H1 (cell line): ENCODE data around the gene LAPTM4A. TPM values are rescaled to one million over a fixed set of nuclear protein-coding genes. Genes with fewer than 3 reads are reported as not detected.

Source experiments
- ASH2L ChIP-seq: fragments of 200-600, 300-600 bp; sonication (generic); IDR thresholded peaks from one replicate; pipeline ENCODE4 v1.7.1; 2017; ENCODE audit warnings: low read length
- ATF2 ChIP-seq: IDR thresholded peaks from 2 replicates; pipeline ENCODE4 v1.6.1; 2012; ENCODE audit warnings: low read length, inconsistent platforms
- CHD1 ChIP-seq: IDR thresholded peaks from 2 replicates; pipeline ENCODE4 v1.6.1; 2012; ENCODE audit warnings: low read depth, low read length, improper control_type of control experiment
- CHD2 ChIP-seq: IDR thresholded peaks from 2 replicates; pipeline ENCODE4 v1.6.1; 2012; ENCODE audit warnings: low read length, improper control_type of control experiment
- E2F6 ChIP-seq: IDR thresholded peaks from 2 replicates; pipeline ENCODE4 v1.6.1; 2012; ENCODE audit warnings: inconsistent platforms
- EP300 ChIP-seq, 2 experiments: IDR thresholded peaks; 1 replicate in 1 of 2; 2 replicates in 1 of 2; pipeline ENCODE4 v1.6.1; 2011 to 2012; ENCODE audit warnings: low read depth in 2 of 2, low read length in 2 of 2, mild to moderate bottlenecking in 2 of 2, borderline replicate concordance in 1 of 2, inconsistent platforms in 1 of 2, moderate library complexity in 1 of 2
- GABPA ChIP-seq: IDR thresholded peaks from 2 replicates; pipeline ENCODE4 v1.6.1; 2011; ENCODE audit warnings: mild to moderate bottlenecking, low read length, moderate library complexity, borderline replicate concordance; ENCODE audit not compliant: insufficient read depth
- GTF2F1 ChIP-seq: IDR thresholded peaks from 2 replicates; pipeline ENCODE4 v1.6.1; 2012; ENCODE audit warnings: low read depth, low read length, improper control_type of control experiment, borderline replicate concordance
- HDAC6 ChIP-seq: IDR thresholded peaks from one replicate; pipeline ENCODE4 v1.7.1; 2012; ENCODE audit warnings: low read depth, mild to moderate bottlenecking, inconsistent platforms, low read length, moderate library complexity
- KDM1A ChIP-seq: fragments of 200-600, 300-600 bp; sonication (generic); IDR thresholded peaks from 2 replicates; pipeline ENCODE4 v1.7.1; 2016; ENCODE audit warnings: mild to moderate bottlenecking, low read length, borderline replicate concordance
- KDM5A ChIP-seq: fragments of 200-600 bp; IDR thresholded peaks from 2 replicates; pipeline ENCODE4 v1.7.1; 2012; ENCODE audit warnings: mild to moderate bottlenecking, low read length, inconsistent platforms, mixed read lengths
- NANOG ChIP-seq: IDR thresholded peaks from 2 replicates; pipeline ENCODE4 v1.6.1; 2011; ENCODE audit warnings: low read length, low read depth, mild to moderate bottlenecking, inconsistent platforms; ENCODE audit not compliant: insufficient read depth, poor library complexity, severe bottlenecking
- POLR2A ChIP-seq, 2 experiments: IDR thresholded peaks; 1 replicate in 1 of 2; 2 replicates in 1 of 2; pipeline ENCODE4 v1.6.1; 2011; ENCODE audit warnings: low read depth in 2 of 2, low read length in 2 of 2, mild to moderate bottlenecking in 2 of 2; ENCODE audit errors: control extremely low read depth in 1 of 2
- POLR2AphosphoS5 ChIP-seq: IDR thresholded peaks from 2 replicates; pipeline ENCODE4 v1.6.1; 2011; ENCODE audit warnings: low read depth, low read length
- RAD21 ChIP-seq, 2 experiments: IDR thresholded peaks in 1 of 2; conservative IDR thresholded peaks in 1 of 2; 2 replicates each; pipeline ENCODE4 v1.6.1; 2011; ENCODE audit warnings: low read depth in 2 of 2, low read length in 2 of 2, improper control_type of control experiment in 1 of 2, inconsistent platforms in 1 of 2, mild to moderate bottlenecking in 1 of 2, moderate library complexity in 1 of 2
- SIX5 ChIP-seq: IDR thresholded peaks from 2 replicates; pipeline ENCODE4 v1.6.1; 2011; ENCODE audit warnings: mild to moderate bottlenecking, low read depth, low read length
- SRF ChIP-seq: IDR thresholded peaks from 2 replicates; pipeline ENCODE4 v1.6.1; 2011; ENCODE audit warnings: mild to moderate bottlenecking, low read depth, low read length, moderate library complexity
- SUZ12 ChIP-seq: fragments of 200-600 bp; sonication (generic); IDR thresholded peaks from 2 replicates; pipeline ENCODE4 v1.6.1; 2012; ENCODE audit warnings: mild to moderate bottlenecking, inconsistent platforms, low read length, moderate library complexity, mixed read lengths
- TAF7 ChIP-seq: optimal IDR thresholded peaks from 2 replicates; pipeline ENCODE3; 2011; ENCODE audit warnings: low read depth, mild to moderate bottlenecking, inconsistent platforms, low read length, moderate library complexity, borderline replicate concordance
- TBP ChIP-seq: IDR thresholded peaks from 2 replicates; pipeline ENCODE4 v1.6.1; 2011; ENCODE audit warnings: low read depth, low read length, improper control_type of control experiment
- TEAD4 ChIP-seq: IDR thresholded peaks from 2 replicates; pipeline ENCODE4 v1.6.1; 2012; ENCODE audit warnings: low read depth, low read length, inconsistent platforms, mixed read lengths
- YY1 ChIP-seq: IDR thresholded peaks from 2 replicates; pipeline ENCODE4 v1.6.1; 2011; ENCODE audit warnings: low read depth, mild to moderate bottlenecking, low read length
- polyA plus RNA-seq, 7 experiments: library from polyadenylated mRNA; depleted of rRNA in 3 of 7; stranded (reverse) in 5 of 7; unstranded in 2 of 7; fragments of >200 nt in 5 of 7; fragments of 200-250 nt in 2 of 7; gene quantifications; 1 replicate in 5 of 7; 2 replicates in 1 of 7; 4 replicates in 1 of 7; pipeline versions ENCODE4 v1.2.1 to v1.2.3, GENCODE V29; 2011 to 2013; ENCODE audit warnings: missing spikeins in 2 of 7, mixed read lengths in 2 of 7
- total RNA-seq: library from RNA; stranded (reverse); fragmentation: NEBNext Ultra II Directional; extraction: Animal tissue kit (Norgen Biotek cat#: 25700); gene quantifications from 2 replicates; pipeline ENCODE4 v1.2.1, GENCODE V29; 2021

LAPTM4A gene
- total and polyA plus RNA-seq, 2 of the 8 experiments (the other 6 are each of a cell fraction or from before 2014, with no cell fraction given), result 193 to 419 TPM

- no peak for TF ChIP-seq CHD1
- peak; percentile 93 for TF ChIP-seq ASH2L
- 0 out of 3 replicates have a peak, but pooled peaks of 1 of the 2 experiments have one; percentile 81 for TF ChIP-seq EP300 (IDR thresholded peaks at IDR 0.05; ENCODE audit: borderline replicate concordance in 1 of 2, low read depth in 2 of 2, low read length in 2 of 2)
- TF ChIP-seq ATF2, result no peak
- no peak for TF ChIP-seq CHD2
- 0 out of 4 replicates have a peak, but pooled peaks of 1 of the 2 experiments have one; percentile 1 for TF ChIP-seq RAD21 (IDR thresholded peaks at IDR 0.05 in 1 of 2, conservative IDR thresholded peaks at IDR 0.05 in 1 of 2; ENCODE audit: low read depth in 2 of 2, low read length in 2 of 2)
- peak; percentile 83 for TF ChIP-seq E2F6
- peak; percentile 70 to 87 for TF ChIP-seq POLR2A (IDR thresholded peaks at IDR 0.05; ENCODE audit: control extremely low read depth in 1 of 2, low read depth in 2 of 2, low read length in 2 of 2)
- no peak for TF ChIP-seq NANOG
- no peak for TF ChIP-seq SIX5
- TF ChIP-seq POLR2AphosphoS5, result peak; percentile 78
- no peak for TF ChIP-seq KDM5A
- peak; percentile 85 for TF ChIP-seq GABPA
- no peak for TF ChIP-seq SRF
- TF ChIP-seq TBP, result no peak; the same call in 1 of the 2 replicates
- TF ChIP-seq KDM1A, result peak; percentile 95
- no peak for TF ChIP-seq TAF7
- no peak for TF ChIP-seq HDAC6
- peak; percentile 72 for TF ChIP-seq YY1
- no peak for TF ChIP-seq SUZ12
- no peak for TF ChIP-seq TEAD4
- TF ChIP-seq GTF2F1, result 0 out of 2 replicates have a peak, but pooled peaks have one; percentile 35
These were observed 61.6 kb downstream of the LAPTM4A start, which contains the start of gene WDR35 (continued) for GRCh38 chr2:19989667-19990415.
